Left lung (tissue), 10 donors: ENCODE data around the gene ME1. TPM values are rescaled to one million over a fixed set of nuclear protein-coding genes. Genes with fewer than 3 reads are reported as not detected.

ENCODE experiments used
- ATAC-seq: fragments of 200-7000 bp; cut with Tn5 transposase; one replicate; pipeline ENCODE4 v1.9.1; 2020; ENCODE audit warnings: moderate library complexity
- DNase-seq, 4 donors: peaks; one replicate each; pipeline ENCODE4 v3.0.0-alpha.2; 2013 to 2020
- H3K27ac ChIP-seq, 2 donors: fragments of 200-600 bp; sonication (generic) in 1 of 2; one replicate each; pipeline versions ENCODE4 v1.5.0 to v1.8.0; 2020 to 2021
- H3K27me3 ChIP-seq, 2 donors: fragments of 200-600 bp; sonication (generic) in 1 of 2; one replicate each; pipeline versions ENCODE4 v1.5.0 to v1.8.0; 2020 to 2021
- H3K36me3 ChIP-seq, 2 donors: fragments of 200-600 bp; sonication (generic) in 1 of 2; one replicate each; pipeline versions ENCODE4 v1.5.0 to v1.8.0; 2020 to 2021
- H3K4me1 ChIP-seq, 2 donors: fragments of 200-600 bp; one replicate each; pipeline ENCODE4 v1.8.0; 2021
- H3K4me3 ChIP-seq, 2 donors: fragments of 200-600 bp; sonication (generic) in 1 of 2; one replicate each; pipeline versions ENCODE4 v1.5.0 to v1.8.0; 2020 to 2021; ENCODE audit warnings: mild to moderate bottlenecking in 1 of 2
- H3K9me3 ChIP-seq, 2 donors: fragments of 200-600 bp; sonication (generic) in 1 of 2; one replicate each; pipeline versions ENCODE4 v1.5.0 to v1.8.0; 2020 to 2021
- intact Hi-C, 2 donors: fragments of 100-400 bp; cut with DNase I; formaldehyde crosslinking; loops; one replicate each; pipeline versions ENCODE4 v1.11.2 to v1.14.2; 2022
- polyA plus RNA-seq, 6 donors: library from polyadenylated mRNA; unstranded; fragments of 120-200 nt; gene quantifications; one replicate each; pipeline ENCODE4 v1.2.1, GENCODE V29; 2013; ENCODE audit not compliant: insufficient read length in 6 of 6
- total RNA-seq, 2 donors: library from RNA; stranded (reverse); fragmentation: NEBNext Ultra II Directional; extraction: Animal tissue kit (Norgen Biotek cat#: 25700); gene quantifications; one replicate each; pipeline ENCODE4 v1.2.1, GENCODE V29; 2021
- TF ChIP-seq, protein P1 (sequence below), 2 donors: fragments of 200-600 bp; sonication (generic) in 1 of 2; IDR thresholded peaks; one replicate each; pipeline versions ENCODE4 v1.5.0 to v1.8.0; 2021; ENCODE audit warnings: antibody characterized with exemption in 2 of 2
- donor health status: DM: no; HTN: yes; CAD: no.
- donor health status: DM: no; HTN: no; CAD: no.

Gene ME1
- total and polyA plus RNA-seq, 8 donors = 8.9 to 30.7 (median 12.8) TPM

GRCh38 chr6:83384751-83385150 is 46.1 kb downstream of the ME1 start:
- Histone ChIP-seq H3K27ac (no peak overlapping the region), H3K4me1 (no peaks in the 10 kb centered on the region), H3K27me3 (no peaks in the 10 kb centered on the region), H3K36me3 (no peaks in the 10 kb centered on the region), H3K4me3 (no peak overlapping the region), H3K9me3 (no peaks in the 10 kb centered on the region)
- TF ChIP-seq, protein P1, sequence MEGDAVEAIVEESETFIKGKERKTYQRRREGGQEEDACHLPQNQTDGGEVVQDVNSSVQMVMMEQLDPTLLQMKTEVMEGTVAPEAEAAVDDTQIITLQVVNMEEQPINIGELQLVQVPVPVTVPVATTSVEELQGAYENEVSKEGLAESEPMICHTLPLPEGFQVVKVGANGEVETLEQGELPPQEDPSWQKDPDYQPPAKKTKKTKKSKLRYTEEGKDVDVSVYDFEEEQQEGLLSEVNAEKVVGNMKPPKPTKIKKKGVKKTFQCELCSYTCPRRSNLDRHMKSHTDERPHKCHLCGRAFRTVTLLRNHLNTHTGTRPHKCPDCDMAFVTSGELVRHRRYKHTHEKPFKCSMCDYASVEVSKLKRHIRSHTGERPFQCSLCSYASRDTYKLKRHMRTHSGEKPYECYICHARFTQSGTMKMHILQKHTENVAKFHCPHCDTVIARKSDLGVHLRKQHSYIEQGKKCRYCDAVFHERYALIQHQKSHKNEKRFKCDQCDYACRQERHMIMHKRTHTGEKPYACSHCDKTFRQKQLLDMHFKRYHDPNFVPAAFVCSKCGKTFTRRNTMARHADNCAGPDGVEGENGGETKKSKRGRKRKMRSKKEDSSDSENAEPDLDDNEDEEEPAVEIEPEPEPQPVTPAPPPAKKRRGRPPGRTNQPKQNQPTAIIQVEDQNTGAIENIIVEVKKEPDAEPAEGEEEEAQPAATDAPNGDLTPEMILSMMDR (IDR thresholded peaks at IDR 0.05) = no peak
- DNase-seq = no peak
- no peak for ATAC-seq
- intact Hi-C loops = no loop called here

DNA sequence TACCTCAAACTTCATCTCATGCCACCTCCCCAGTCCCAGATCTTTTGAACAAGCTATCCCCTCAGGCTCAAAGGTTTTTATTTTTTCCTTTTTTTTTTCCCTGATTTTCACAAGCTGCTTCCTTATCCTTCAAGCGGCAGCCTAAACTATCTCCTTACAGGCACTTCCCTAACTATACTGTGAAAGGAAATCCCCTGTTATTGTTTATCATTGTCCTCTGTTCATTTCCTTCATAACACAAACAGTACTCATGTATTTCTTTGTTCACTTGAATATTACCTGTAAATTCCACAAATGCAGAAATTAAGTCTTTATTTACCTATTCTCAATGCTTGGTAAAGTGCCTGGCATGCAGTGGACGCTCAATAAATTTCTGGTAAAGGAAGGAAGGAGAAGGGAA is 48.9 kb downstream of the ME1 start:
- TF ChIP-seq, protein P1 (IDR thresholded peaks at IDR 0.05) = no peak
- no peak for DNase-seq
- no peaks in the 10 kb centered on the region for H3K9me3 ChIP-seq
- H3K4me1 ChIP-seq = no peaks in the 10 kb centered on the region
- no peak overlapping the region for H3K4me3 ChIP-seq
- H3K27me3 ChIP-seq = no peaks in the 10 kb centered on the region
- intact Hi-C loops = no loop called here
- ATAC-seq = no peak
- H3K36me3 ChIP-seq = no peaks in the 10 kb centered on the region
- H3K27ac ChIP-seq = no peak overlapping the region

DNA sequence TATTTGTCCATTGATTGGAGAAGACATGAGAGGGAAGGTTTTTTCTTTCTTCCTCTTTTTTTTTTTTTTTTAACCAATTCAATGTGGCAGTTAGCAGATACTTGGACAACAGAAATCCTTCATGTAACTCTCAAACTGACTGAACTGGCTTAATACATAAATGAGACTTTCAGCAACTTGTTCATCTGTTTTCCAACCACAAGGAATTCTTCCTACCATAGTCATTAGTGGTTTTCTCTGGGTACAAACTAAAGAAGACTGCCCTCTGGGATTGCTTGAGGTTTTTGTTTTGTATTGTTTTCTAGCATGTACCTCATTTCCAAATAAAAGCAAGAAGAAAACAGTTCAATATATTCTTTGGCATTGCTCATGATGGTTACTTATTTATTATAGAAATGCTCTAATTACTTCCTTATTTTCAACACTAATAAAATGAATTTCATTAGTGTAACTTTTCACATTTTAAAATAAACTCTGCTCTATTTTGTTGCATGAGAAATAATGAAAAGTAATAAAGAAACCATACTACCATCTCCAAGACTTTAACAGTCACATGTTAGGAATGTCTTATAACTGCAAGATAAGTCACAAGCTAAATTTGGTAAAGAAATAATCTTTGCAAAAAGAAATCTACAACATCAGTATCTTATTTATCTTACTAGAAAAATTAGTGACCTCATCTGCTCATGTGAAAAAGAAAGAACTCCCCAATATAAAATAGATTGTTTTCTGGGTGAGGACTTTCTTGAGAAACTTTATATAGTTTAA is 52.0 kb downstream of the ME1 start:
- intact Hi-C loops = no loop called here
- no peak overlapping the region for H3K4me3 ChIP-seq
- H3K27me3 ChIP-seq = no peaks in the 10 kb centered on the region
- DNase-seq = no peak
- no peaks in the 10 kb centered on the region for H3K4me1 ChIP-seq
- no peak overlapping the region for H3K27ac ChIP-seq
- ATAC-seq = no peak
- TF ChIP-seq, protein P1 (IDR thresholded peaks at IDR 0.05) = no peak
- no peaks in the 10 kb centered on the region for H3K9me3 ChIP-seq
- no peaks in the 10 kb centered on the region for H3K36me3 ChIP-seq

DNA sequence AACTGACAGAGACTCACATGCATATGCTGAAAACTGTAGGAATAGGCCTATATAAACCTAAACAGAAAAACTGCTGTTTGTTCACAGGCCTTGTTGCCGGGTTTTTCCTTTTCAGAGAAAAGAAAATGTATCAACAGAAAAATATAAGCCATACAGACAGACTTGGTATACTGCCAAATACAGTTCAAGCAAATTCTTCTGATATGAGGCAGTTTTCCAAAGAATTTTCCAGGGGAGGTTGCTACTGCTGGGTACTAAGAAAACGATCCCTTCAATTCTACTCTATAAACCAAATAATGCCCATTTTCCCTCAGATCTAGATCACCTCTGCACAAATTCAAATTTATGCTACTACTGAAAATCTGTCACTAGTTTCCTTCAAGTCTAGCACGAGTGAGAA is 59.4 kb downstream of the ME1 start:
- ATAC-seq = no peak
- H3K4me1 ChIP-seq = no peaks in the 10 kb centered on the region
- H3K4me3 ChIP-seq = no peak overlapping the region
- peak in 1 of 4 donors; percentile 58 for DNase-seq
- H3K36me3 ChIP-seq = no peaks in the 10 kb centered on the region
- H3K9me3 ChIP-seq = no peaks in the 10 kb centered on the region
- H3K27ac ChIP-seq = no peak overlapping the region
- no peaks in the 10 kb centered on the region for H3K27me3 ChIP-seq
- TF ChIP-seq, protein P1 (IDR thresholded peaks at IDR 0.05) = no peak
- intact Hi-C loops = no loop called here

GRCh38 chr6:83370567-83370966 is 60.3 kb downstream of the ME1 start:
- no peak overlapping the region for H3K27ac ChIP-seq
- intact Hi-C loops = no loop called here
- no peaks in the 10 kb centered on the region for H3K9me3 ChIP-seq
- TF ChIP-seq, protein P1 (IDR thresholded peaks at IDR 0.05) = no peak
- H3K4me3 ChIP-seq = no peak overlapping the region
- no peaks in the 10 kb centered on the region for H3K36me3 ChIP-seq
- DNase-seq = peak in 1 of 4 donors; percentile 49
- no peaks in the 10 kb centered on the region for H3K4me1 ChIP-seq
- ATAC-seq = no peak
- H3K27me3 ChIP-seq = no peaks in the 10 kb centered on the region
